ENCODE measurements around the gene RANBP3.
"Not testable (repeated sequence)": the region's sequence is repeated elsewhere in the genome, so short reads cannot be mapped to it uniquely, and the experiment has no call there.

RANBP3 gene

DNA sequence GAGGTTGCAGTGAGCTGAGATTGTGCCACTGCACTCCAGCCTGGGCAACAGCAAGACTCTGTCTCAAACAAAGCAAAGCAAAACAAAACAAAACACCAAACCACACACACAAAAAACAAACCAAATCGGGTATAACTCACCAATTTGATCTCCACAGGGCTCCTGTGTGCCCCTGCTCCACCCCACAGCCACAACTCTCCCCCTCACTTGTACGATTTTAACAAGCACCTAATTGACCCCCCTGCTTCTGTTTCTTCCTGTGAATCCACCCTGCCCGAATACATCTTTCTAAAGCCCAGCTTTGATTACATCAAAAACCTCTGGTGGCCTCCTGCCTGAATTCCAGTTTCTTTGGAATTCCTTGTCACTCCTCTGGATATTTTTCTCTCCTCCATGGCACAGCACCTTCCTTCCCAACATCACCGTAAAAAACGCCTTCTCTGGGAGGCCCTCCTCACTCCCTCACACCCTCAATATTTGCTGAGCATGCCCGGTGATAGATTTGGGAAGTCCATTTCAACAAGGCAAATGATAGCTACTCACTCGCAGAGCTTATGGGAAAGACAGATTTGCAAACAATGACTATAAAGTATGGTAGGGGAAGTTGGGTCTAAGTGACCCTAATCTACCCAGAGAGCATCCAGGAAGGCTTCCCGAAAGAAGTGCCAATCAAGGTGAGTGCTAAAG is 11.6 kb upstream of the RANBP3 start:
- Histone ChIP-seq H3K4me3 (no peak overlapping the region), H3K27ac (no peak overlapping the region)

DNA sequence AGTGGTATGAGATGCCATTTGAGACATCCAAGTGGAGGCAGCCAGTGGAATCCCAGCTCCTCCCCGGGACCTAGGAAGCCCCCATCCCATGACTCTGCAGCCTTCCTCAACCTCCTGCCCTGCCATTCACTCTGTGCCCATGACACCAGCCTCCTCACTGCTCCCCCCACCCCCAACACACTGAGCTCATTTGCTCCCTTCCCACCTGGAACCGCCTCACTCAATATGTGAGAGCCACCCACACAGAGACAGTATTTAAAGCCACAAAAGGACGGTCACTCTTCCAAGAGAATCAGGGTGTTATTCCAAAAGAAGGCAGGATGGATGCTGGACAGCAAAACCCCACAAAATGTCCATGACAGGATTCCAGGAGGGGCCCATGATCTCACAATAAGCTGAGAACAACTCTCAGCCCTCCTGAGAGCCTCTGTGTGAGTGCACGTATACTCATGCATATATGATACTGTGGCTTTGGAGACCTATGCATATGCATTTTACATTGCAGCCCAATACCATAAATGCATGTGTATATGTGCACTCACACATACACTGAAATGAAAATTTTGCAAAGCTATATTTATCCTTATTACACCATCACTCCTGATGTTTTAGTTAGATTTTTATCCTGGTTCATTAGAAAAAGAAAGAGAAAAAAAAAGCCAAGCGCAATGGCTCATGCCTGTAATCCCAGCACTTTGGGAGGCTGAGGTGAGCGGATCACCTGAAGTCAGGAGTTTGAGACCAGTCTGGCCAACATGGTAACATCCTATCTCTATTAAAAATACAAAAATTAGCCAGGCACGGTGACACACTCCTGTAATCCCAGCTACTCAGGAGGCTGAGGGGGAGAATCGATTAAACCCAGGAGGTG is 10.8 kb upstream of the RANBP3 start:
- Histone ChIP-seq H3K4me3 (no peak overlapping the region), H3K27ac (no peak overlapping the region)

DNA sequence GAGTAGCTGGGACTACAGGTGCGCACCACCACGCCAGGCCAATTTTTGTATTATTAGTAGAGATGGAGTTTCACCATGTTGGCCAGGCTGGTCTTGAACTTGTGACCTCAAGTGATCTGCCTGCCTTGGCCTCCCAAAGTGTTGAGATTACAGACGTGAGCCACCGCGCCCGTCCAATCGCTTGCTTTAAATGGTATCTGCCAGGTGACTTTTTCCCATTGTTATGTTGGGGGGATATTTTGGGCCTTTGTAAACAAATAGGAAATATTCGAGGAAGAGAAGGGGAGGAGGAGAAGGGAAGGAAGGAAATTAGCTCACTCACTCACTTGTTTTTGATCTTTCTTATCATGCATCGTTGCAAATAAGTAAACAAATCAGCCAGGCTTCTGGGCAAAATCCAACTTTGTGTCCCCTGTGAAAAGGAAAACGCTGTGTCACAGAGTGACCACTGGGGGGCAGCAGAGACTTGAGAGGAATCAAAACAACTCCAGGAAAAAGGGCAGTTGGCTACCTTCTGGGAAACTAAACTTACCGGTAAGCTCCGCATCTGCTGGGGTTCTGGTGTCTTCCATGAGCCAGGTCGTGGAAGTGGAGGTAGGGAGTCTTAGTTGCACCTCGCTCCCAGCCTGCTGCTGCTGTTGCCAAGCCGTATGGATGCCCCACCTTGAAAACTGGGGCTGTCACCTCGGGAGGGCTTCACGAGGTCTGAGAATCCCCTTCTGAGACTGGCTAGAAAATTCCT is 9.3 kb upstream of the RANBP3 start:
- peak overlapping the region in 3 of 21 experiments; percentile 18 to 63 (median 51) for H3K27ac ChIP-seq
- H3K4me3 ChIP-seq = peak overlapping the region; percentile 1 to 29 (median 13)

DNA sequence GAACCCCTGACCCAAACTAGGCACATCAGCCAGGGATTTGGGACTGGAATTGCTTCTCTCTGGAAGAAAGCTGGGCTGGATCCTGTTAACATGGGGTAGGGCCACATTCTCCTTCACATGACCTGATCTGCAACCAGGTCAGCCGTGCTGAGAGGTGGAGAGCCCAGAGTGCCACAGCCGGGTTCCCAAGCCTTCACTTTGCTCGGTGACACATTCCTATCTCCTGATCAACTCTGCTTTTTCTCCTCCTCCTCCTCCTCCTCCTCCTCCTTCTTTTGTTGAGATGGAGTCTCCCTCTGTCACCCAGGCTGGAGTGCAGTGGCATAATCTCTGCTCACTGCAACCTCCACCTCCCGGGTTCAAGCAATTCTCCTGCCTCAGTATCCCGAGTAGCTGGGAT is 7.9 kb upstream of the RANBP3 start:
- H3K4me3 ChIP-seq = not testable (repeated sequence)
- H3K27ac ChIP-seq = peak overlapping the region in 1 of 21 experiments; percentile 24

DNA sequence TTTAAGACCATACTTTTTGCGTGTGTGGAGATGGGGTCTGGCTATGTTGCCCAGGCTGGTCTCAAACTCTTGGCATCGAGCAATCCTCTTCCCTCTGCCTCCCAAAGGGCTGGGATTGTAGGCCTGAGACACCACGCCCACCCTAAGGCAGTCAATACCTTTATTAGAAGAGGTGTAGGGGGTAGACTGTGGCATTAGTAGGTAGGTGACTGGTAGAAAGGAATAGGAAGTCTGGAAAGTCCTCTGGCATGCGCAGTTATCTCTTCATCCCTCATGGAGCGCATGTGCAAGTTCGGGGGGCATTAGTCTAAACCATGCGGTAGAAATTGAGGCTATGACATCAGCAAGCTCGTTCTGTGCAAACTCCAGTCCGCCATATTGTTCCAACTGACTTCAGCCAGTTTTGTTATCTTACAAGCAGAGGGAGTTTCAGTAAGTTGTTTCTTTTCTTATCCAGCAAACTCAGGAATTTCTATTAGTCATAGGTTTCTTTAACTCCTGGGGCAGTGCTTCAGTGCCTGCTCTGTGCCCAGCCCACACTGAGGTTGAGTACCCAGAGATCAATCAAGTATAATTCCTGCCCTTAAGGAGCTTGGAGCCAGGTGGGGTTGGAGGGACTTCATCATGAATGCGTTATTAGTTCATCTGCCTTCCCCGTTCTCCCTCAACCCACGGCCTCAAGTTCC is 7.3 kb upstream of the RANBP3 start:
- no peak overlapping the region for H3K4me3 ChIP-seq
- H3K27ac ChIP-seq = peak overlapping the region in 1 of 21 experiments; percentile 24

DNA sequence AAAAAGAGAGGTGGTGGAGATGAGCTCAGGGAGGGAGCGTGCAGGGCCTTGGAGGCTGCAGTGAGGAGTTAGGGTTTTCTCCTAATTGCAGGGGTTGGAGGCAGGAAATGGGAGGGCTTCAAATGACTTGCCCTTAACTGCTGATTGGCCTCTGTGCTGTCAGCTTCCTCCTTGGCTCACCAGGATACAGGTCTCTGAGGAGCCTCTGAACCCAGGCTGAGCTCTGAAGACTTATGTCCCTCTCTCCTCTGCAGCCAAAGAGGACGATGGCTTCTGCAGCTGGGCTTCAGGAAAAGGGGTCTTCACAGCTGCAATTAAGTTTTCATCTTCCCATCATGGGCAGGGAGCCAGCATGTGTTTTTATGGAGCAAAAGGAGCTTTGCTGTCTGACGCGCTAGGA is 6.7 kb upstream of the RANBP3 start:
- Histone ChIP-seq H3K27ac (no peak overlapping the region), H3K4me3 (no peak overlapping the region)

DNA sequence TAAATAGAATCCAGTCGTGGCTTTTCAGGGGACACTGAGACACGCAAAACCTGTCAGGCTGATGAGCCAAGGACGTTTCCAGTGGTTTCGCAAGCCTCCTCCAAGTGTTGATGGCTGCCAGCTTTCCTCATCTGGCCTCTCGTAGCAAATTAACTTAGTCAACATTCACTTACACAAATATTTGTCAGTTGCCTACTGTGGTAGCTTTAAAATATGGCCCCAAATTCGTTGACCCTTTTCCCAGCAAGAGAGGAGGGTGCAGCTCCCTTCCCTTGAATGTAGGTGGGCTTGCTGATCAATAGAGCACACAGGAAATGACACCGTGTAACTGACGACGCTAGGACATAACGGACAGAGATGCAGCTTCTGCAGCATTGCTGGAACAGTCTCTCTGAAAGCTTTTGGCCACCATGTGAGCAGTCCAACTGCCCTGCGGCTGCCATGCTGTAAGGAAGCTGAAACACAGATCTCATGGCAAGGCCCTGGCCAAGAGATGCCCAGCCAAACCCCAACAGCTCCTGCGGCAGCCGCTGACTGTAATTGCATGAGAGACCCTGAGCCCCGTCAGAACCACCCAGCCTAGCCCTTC is 5.5 kb upstream of the RANBP3 start:
- H3K27ac ChIP-seq = peak overlapping the region in 8 of 21 experiments; percentile 14 to 79 (median 38)

DNA sequence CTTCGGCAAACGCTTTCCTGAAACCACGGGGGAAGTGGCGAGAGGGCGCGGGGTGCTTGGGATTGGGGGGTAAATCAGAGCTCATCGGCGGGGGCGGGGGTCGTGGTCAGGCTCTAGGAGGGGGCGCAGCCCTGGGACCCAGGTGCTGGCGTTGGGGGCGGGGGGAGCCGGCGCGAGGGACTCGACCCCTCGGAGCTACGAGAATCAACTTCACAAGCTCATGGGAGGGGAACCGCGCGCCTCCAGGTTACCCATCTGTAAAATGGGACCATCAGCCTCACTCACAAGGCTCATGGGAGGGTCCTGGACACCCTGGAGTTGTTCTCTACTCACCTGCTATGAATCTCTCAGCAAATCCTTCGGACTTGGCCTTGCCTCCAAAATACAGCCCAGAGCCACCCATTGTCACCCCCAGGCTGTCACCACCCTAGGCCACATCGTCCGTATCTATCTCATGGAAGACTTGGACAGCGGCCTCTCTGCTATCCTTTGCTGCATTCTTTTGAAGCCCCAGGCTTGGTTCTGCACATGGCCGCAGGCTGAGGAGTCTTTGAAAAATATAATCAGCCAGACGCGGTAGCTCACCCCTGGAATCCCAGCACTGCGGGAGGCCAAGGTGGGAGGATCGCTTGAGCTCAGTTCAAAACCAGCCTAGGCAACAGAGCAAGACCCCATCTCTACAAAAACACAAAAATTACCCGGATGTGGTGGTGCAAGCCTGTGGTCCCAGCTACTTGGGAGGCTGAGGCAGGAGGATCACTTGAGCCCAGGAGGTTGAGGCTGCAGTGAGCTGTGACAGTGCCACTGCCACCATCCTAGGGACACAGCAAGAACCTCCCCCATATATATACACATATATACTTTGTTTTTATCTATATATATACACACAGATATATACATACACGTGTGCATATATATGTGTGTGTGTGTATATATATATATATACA is 939 bp upstream of the RANBP3 start:
- Histone ChIP-seq H3K4me3 (peak overlapping the region; percentile 57 to 99 (median 96)), H3K27ac (peak overlapping the region; percentile 64 to 97 (median 91))

More for the DNA sequence above, 5.5 kb upstream of the RANBP3 start:
- no peak overlapping the region for H3K4me3 ChIP-seq

DNA sequence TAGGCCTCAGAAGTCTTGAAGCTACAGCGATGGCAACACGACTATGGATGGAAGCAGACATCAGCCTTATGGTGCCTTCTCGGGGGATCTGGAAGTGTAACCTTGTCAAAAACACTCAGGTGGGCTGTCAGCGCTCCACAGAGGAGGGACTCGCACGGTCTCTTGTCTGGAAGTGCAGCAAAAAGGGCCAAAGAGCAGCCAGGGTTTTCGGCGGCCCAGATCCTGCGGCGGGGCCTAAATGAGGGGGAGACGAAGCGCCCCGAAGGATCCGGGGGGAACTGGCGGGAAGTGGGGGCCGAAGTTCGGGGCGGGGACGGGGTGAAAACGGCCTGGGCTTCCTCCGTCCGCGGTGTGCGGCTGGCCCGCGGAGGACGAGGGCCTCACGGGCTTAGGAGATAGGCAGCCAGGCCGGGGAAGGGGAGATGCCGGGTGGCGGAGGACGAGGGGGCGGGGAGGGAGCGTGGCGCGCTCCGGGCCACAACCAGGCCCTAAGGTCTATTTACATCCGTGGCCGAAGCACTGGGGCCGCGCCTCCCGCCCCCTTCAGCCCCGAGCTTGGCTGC is 637 bp downstream of the RANBP3 start:
- peak overlapping the region; percentile 57 to 99 (median 96) for H3K4me3 ChIP-seq
- peak overlapping the region; percentile 54 to 97 (median 92) for H3K27ac ChIP-seq

DNA sequence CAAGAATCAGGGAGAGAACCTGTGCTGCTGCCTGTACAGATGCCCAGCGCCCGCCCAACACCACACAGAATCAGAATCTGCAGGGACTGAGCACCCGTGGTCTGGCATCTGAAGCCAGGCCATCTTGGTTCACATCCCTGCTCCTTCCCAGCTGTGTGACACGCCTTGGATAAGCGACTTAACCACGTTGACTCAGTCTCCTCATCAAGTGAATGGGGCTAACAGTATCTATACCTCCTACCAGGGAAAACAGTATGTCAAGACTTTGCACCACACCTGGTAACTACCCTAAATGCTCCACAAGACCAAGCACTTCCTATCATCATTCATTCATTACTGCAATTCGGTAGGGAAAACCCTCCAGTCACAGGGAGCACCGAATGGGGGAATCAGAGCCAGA is 1.2 kb downstream of the RANBP3 start:
- H3K4me3 ChIP-seq = peak overlapping the region; percentile 57 to 99 (median 96)
- H3K27ac ChIP-seq = peak overlapping the region in 12 of 21 experiments; percentile 85 to 97 (median 92)

DNA sequence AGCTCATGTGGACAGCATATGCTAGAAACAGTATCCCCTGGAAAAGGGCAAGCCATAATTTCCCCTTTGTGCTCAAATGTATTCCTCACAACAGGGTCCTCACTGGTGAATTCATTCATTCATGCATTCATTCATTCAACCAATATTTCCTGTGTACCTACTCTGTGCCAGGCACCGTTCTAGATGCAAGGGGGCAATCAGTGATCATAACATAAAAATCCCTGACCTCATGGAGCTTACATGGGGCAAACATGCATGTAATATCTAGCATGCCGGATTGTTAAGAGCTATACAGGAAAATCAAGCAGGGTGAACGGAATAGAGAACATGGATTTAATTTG is 2.6 kb downstream of the RANBP3 start:
- Histone ChIP-seq H3K4me3 (no peak overlapping the region), H3K27ac (peak overlapping the region in 2 of 21 experiments; percentile 4 to 47)

DNA sequence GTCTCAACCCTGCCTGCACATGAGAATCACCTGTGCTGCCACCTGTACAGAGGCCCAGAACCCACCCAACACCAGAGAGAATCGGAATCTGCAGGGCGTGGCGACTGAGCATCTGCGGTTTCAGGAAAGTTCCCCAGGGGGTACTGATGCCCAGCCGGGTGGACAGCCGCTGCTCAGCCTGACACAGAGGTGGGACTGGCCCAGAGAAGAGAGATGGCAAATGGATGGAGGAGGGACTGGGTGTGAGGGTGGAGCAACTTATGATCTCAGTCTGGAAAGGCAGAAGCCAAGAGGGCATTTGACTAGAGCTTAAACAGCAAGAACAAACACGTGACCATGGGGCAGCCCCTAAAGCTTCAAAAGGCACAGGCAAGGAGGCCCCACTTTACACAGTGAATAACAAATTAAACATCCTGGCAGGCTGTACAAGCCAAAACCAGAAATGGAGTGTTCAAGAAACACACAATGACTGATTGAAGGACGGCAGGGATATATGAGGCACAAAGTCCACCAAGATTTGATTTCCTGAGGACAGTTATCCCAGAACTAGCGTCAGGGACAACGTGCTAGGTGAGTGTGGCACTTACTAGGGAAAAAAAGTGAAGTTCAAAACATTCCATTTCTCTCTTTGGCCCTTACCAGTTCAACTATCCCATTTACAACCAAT is 3.1 kb downstream of the RANBP3 start:
- Histone ChIP-seq H3K4me3 (no peak overlapping the region), H3K27ac (peak overlapping the region in 2 of 21 experiments; percentile 4 to 47)

DNA sequence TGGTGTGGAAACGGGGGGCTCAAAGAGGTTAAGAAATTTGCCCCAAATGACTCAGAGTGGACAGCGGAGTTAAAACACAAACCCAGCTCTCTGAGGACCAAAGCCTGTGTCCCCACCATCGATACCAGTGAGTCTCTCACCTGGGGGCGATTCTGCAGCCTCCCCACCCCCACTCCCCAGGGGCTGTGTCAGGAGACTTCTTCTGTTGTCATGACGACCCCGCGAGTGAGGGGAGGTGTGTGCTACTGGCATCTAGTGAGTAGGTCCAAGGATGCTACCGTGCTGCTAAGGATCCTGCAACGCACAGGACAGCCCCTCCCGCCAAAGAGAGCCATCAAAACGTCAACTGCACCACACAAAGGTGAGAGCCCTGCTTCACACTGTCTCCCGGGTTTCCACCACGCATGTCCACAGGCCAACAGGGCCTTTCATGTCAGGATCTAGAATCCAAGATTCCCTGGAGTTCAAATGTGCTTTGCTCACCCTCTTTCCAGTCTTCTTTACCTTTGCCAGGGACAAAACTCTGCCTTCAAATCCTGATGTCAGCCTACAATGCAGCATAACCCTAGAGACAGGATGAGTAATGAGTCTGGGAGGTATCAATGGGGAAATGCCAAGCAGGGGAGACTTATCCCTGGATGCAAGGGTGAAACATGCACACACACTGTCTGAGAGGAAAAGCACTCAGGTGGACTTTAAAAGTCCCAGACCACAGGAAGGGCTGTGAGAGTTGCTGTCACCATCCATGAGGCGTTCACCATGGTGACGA is 3.9 kb downstream of the RANBP3 start:
- Histone ChIP-seq H3K4me3 (no peak overlapping the region), H3K27ac (no peak overlapping the region)

DNA sequence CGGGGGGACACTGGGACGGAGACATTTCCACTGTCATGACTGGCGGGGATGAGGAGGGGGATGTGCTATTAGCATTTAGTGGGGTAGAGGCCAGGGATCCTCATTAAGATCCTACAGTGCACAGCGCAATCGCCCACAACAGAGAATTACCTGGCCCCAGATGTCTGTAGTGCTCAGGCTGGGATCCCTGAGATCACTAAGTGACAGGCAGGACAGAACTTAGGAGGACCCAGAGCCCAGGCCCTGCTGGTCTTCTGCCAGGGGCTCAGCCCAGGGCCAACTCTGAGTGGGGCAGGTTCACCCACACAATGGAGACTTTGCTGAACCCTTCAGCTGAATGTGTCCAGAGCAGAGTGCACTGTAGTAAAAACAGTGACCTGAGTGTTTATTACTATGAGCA is 4.6 kb downstream of the RANBP3 start:
- Histone ChIP-seq H3K27ac (no peak overlapping the region), H3K4me3 (no peak overlapping the region)

DNA sequence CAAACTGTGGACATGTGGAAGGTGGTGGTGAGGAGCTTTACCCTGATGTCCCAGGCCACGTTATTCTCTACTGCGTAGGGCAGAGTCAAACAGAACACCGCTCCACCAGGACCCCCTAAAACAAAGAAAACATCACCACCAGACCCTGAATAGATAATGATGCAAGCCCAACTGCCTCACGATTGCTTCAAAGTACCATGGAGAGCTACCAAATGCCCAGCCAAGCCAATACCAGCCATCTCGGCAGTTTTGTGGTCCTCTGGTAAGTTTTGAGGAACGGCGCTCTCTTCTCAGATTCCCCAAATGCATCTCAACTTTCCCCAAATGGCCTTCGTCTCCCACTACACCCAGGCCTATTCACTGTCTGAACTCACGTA is 5.6 kb downstream of the RANBP3 start:
- Histone ChIP-seq H3K4me3 (no peak overlapping the region), H3K27ac (no peak overlapping the region)

DNA sequence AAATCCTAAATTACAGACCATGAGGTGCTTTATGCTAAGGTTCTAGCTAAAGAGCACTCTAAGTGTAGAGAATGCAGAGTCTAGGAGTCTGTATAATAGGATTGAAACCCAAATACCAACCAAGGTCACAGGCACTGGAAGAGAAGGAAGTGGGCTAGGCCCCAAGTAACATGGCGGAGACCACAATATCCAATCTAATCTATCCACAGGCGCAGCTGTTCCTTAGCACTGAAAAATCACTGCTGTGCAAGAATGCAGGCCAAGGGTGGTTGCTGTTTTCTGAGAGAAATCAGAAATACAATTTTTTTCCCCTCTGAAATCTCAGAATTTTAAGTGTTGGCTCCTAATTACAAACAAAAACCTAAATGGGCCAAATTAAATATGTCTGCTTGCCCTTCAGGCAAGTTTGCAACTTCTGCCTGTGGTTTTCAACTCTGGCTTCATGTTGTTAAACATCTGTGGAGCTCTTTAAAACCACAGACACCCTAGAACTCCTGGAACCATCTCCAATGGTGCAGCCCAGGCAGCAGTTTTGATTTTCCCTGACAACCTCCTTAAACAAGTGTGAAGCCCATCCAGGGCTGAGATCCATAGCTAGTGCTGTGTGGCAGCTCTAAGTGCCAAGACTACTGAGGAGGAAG is 6.1 kb downstream of the RANBP3 start:
- Histone ChIP-seq H3K27ac (no peak overlapping the region), H3K4me3 (no peak overlapping the region)

Measured in skin epidermis (tissue), 12 donors.